GM18951 (cell line): ENCODE measurements around the gene RHPN2.
"Not testable (repeated sequence)": the region's sequence is repeated elsewhere in the genome, so short reads cannot be mapped to it uniquely, and the experiment has no call there.

Experiments used
- POLR2A ChIP-seq: IDR thresholded peaks from 4 replicates; pipeline ENCODE4 v1.6.1; 2011; ENCODE audit warnings: mild to moderate bottlenecking; ENCODE audit not compliant: insufficient read length, insufficient read depth; ENCODE audit errors: extremely low read depth
- in situ Hi-C: fragments of 300-500 bp; cut with MboI; formaldehyde crosslinking; loops from one replicate; pipeline ENCODE4 v1.12.0; 2022; ENCODE audit warnings: low sequenced_read_pairs, mixed read lengths, inconsistent platforms; ENCODE audit not compliant: unreplicated experiment

RHPN2 gene

GRCh38 chr19:32997716-32998355 is 66.9 kb downstream of the RHPN2 start:
- TF ChIP-seq POLR2A: no peak
- in situ Hi-C loops: no loop called here

GRCh38 chr19:32997061-32997464 is 67.6 kb downstream of the RHPN2 start:
- in situ Hi-C loops: not testable (repeated sequence)

GRCh38 chr19:32995966-32996365 is 68.7 kb downstream of the RHPN2 start:
- in situ Hi-C loops: not testable (repeated sequence)

- in situ Hi-C loops: no loop called here
- no peak for TF ChIP-seq POLR2A
These were observed 76.0 kb downstream of the RHPN2 start for GRCh38 chr19:32988724-32989123.

- in situ Hi-C loops: not testable (repeated sequence)
These were observed 76.4 kb downstream of the RHPN2 start for GRCh38 chr19:32988254-32988653.

GRCh38 chr19:32982488-32982887 is 82.2 kb downstream of the RHPN2 start:
- in situ Hi-C loops: not testable (repeated sequence)

- in situ Hi-C loops: loop anchor here (10.0 kb wide), 1 partner anchor 135 kb away; no protein-coding TSS in a partner anchor
These were observed 84.9 kb downstream of the RHPN2 start for GRCh38 chr19:32979807-32980206.

GRCh38 chr19:32977813-32978212 is 86.9 kb downstream of the RHPN2 start:
- in situ Hi-C loops: loop anchor here (10.0 kb wide), 1 partner anchor 137 kb away; no protein-coding TSS in a partner anchor

GRCh38 chr19:32977280-32977679 is 87.4 kb downstream of the RHPN2 start:
- in situ Hi-C loops: loop anchor here (10.0 kb wide), 1 partner anchor 138 kb away; no protein-coding TSS in a partner anchor
- no peak for TF ChIP-seq POLR2A

GRCh38 chr19:32976223-32976805 is 88.4 kb downstream of the RHPN2 start:
- in situ Hi-C loops: loop anchor here (10.0 kb wide), 1 partner anchor 138 kb away; no protein-coding TSS in a partner anchor
- TF ChIP-seq POLR2A: no peak

- peak; percentile 87 for TF ChIP-seq POLR2A
- in situ Hi-C loops: loop anchor here (10.0 kb wide), 1 partner anchor 143 kb away; no protein-coding TSS in a partner anchor
These were observed 92.8 kb downstream of the RHPN2 start, which contains the start of the genes CEP89 and FAAP24 for GRCh38 chr19:32971715-32972540. Gene CEP89, minus strand, starts transcription at chr19:32971958. Its CDS starts 84 bp downstream, at chr19:32971874. Gene FAAP24, plus strand, starts transcription at chr19:32972242. Its CDS starts 955 bp downstream, at chr19:32973197.

GRCh38 chr19:32971012-32971595 is 93.6 kb downstream of the RHPN2 start:
- TF ChIP-seq POLR2A: no peak
- in situ Hi-C loops: loop anchor here (10.0 kb wide), 1 partner anchor 144 kb away; no protein-coding TSS in a partner anchor

GRCh38 chr19:32969549-32969948 is 95.1 kb downstream of the RHPN2 start:
- in situ Hi-C loops: no loop called here
- TF ChIP-seq POLR2A: no peak
